Esophagus muscularis mucosa (tissue), 4 donors: ENCODE data around the gene ITPRIPL1. TPM values are rescaled to one million over a fixed set of nuclear protein-coding genes. Genes with fewer than 3 reads are reported as not detected.
A peak's percentile ranks its signal among the peaks of the same experiment; 100 is the strongest.

Experiments used
- DNase-seq: peaks from one replicate; pipeline ENCODE4 v3.0.0-alpha.2; 2017; ENCODE audit errors: extremely low spot score
- H3K27ac ChIP-seq, 4 donors: fragments of 200-600 bp; sonication (generic); replicated peaks in 1 of 4; 1 replicate in 3 of 4; 2 replicates in 1 of 4; pipeline ENCODE4 v1.5.1; 2016 to 2019; ENCODE audit warnings: mild to moderate bottlenecking in 1 of 4
- H3K27me3 ChIP-seq, 4 donors: fragments of 200-600 bp; sonication (generic); one replicate each; pipeline versions ENCODE4 v1.5.1 to v1.6.0; 2016 to 2019
- H3K36me3 ChIP-seq, 4 donors: fragments of 200-600 bp; sonication (generic); one replicate each; pipeline ENCODE4 v1.5.1; 2016 to 2019
- H3K4me1 ChIP-seq, 4 donors: fragments of 200-600 bp; sonication (generic); one replicate each; pipeline ENCODE4 v1.5.1; 2016 to 2019
- H3K4me3 ChIP-seq, 4 donors: fragments of 200-600 bp; sonication (generic); 1 replicate in 2 of 4; 2 replicates in 2 of 4; pipeline ENCODE4 v1.5.1; 2016 to 2019; ENCODE audit warnings: mild to moderate bottlenecking in 4 of 4, moderate library complexity in 1 of 4
- H3K9me3 ChIP-seq, 4 donors: fragments of 200-600 bp; sonication (generic); 1 replicate in 3 of 4; 2 replicates in 1 of 4; pipeline ENCODE4 v1.5.1; 2016 to 2019
- CTCF ChIP-seq, 3 experiments: fragments of 200-600 bp in 2 of 3; fragments of 450-650 bp in 1 of 3; sonication (generic) in 2 of 3; IDR thresholded peaks; one replicate each; pipeline ENCODE4 v1.5.1; 2017 to 2019; ENCODE audit warnings: antibody characterized with exemption in 3 of 3, mild to moderate bottlenecking in 2 of 3, moderate library complexity in 1 of 3
- EP300 ChIP-seq: sonication (generic); formaldehyde crosslinking; IDR thresholded peaks from one replicate; pipeline ENCODE4 v1.6.1; 2017; ENCODE audit warnings: antibody characterized with exemption
- POLR2A ChIP-seq: fragments of 450-650 bp; IDR thresholded peaks from one replicate; pipeline ENCODE4 v1.6.1; 2017; ENCODE audit warnings: antibody characterized with exemption, moderate library complexity, mild to moderate bottlenecking, low read depth
- POLR2AphosphoS5 ChIP-seq, 2 donors: sonication (generic); formaldehyde crosslinking; IDR thresholded peaks; one replicate each; pipeline ENCODE4 v1.6.1; 2017; ENCODE audit warnings: antibody characterized with exemption in 2 of 2
- WGBS: methylation state at CpG from one replicate; pipeline ENCODE4 v1.1.5; 2018; 5-methylcytosine and 5-hydroxymethylcytosine counted together
- intact Hi-C: fragments of 100-400 bp; cut with DNase I; formaldehyde crosslinking; loops from one replicate; pipeline ENCODE4 v1.15.1; 2023
- total RNA-seq, 4 donors: library from RNA; depleted of rRNA; stranded (reverse); fragments of >200 nt; gene quantifications; one replicate each; pipeline versions ENCODE4 v1.1.0 to v1.2.1, GENCODE V29; 2016

Gene ITPRIPL1
- total RNA-seq, 4 donors from 2014 or later, result 0.42 to 1.4 (median 0.93) TPM

GRCh38 chr2:96316999-96317398 is 8.1 kb upstream of the ITPRIPL1 start:
- Histone ChIP-seq H3K27ac (no peak overlapping the region), H3K4me1 (peaks cover 12 to 14% (median 13%) of the 10 kb centered on the region in 4 donors), H3K36me3 (no peaks in the 10 kb centered on the region), H3K4me3 (no peak overlapping the region), H3K9me3 (no peaks in the 10 kb centered on the region), H3K27me3 (peaks cover 0 to 51% (median 3%) of the 10 kb centered on the region in 4 donors)
- intact Hi-C loops, result no loop called here
- no peak for TF ChIP-seq POLR2AphosphoS5 (IDR thresholded peaks at IDR 0.05)
- TF ChIP-seq CTCF (IDR thresholded peaks at IDR 0.05), result no peak
- TF ChIP-seq EP300, result no peak
- no peak for TF ChIP-seq POLR2A
- no peak for DNase-seq

- Histone ChIP-seq H3K4me1 (peaks cover 12 to 18% (median 18%) of the 10 kb centered on the region in 4 donors), H3K27ac (no peak overlapping the region), H3K36me3 (no peaks in the 10 kb centered on the region), H3K27me3 (peaks cover 0 to 57% (median 3%) of the 10 kb centered on the region in 4 donors), H3K9me3 (no peaks in the 10 kb centered on the region), H3K4me3 (no peak overlapping the region)
- WGBS, result 96% methylated on average over 4 of the region's 4 CpGs
- intact Hi-C loops, result no loop called here
- TF ChIP-seq CTCF (IDR thresholded peaks at IDR 0.05) (no peak), EP300 (no peak), POLR2AphosphoS5 (IDR thresholded peaks at IDR 0.05) (no peak), POLR2A (no peak)
- no peak for DNase-seq
Measured at GRCh38 chr2:96317584-96317997, 7.5 kb upstream of the ITPRIPL1 start.

GRCh38 chr2:96318723-96319122 is 6.4 kb upstream of the ITPRIPL1 start:
- Histone ChIP-seq H3K4me3 (no peak overlapping the region), H3K27ac (no peak overlapping the region), H3K4me1 (peaks cover 12 to 18% (median 18%) of the 10 kb centered on the region in 4 donors), H3K27me3 (peaks cover 0 to 68% (median 9%) of the 10 kb centered on the region in 4 donors), H3K36me3 (no peaks in the 10 kb centered on the region), H3K9me3 (no peaks in the 10 kb centered on the region)
- WGBS, result 93% methylated on average over 4 of the region's 4 CpGs
- DNase-seq, result no peak
- intact Hi-C loops, result no loop called here
- TF ChIP-seq CTCF (IDR thresholded peaks at IDR 0.05) (no peak), POLR2A (no peak)

- Histone ChIP-seq H3K4me3 (no peak overlapping the region), H3K9me3 (no peaks in the 10 kb centered on the region), H3K27me3 (peaks cover 0 to 75% (median 9%) of the 10 kb centered on the region in 4 donors), H3K4me1 (peaks cover 12 to 18% (median 18%) of the 10 kb centered on the region in 4 donors), H3K27ac (no peak overlapping the region), H3K36me3 (no peaks in the 10 kb centered on the region)
- intact Hi-C loops, result no loop called here
- 93% methylated on average over 1 of the region's 1 CpG for WGBS
- DNase-seq, result no peak
- TF ChIP-seq CTCF (IDR thresholded peaks at IDR 0.05) (no peak), EP300 (no peak), POLR2A (no peak), POLR2AphosphoS5 (IDR thresholded peaks at IDR 0.05) (no peak)
Measured at GRCh38 chr2:96319396-96319795, 5.7 kb upstream of the ITPRIPL1 start.

GRCh38 chr2:96320326-96320725 is 4.8 kb upstream of the ITPRIPL1 start:
- no peak for DNase-seq
- intact Hi-C loops, result no loop called here
- Histone ChIP-seq H3K36me3 (no peaks in the 10 kb centered on the region), H3K9me3 (no peaks in the 10 kb centered on the region), H3K27ac (no peak overlapping the region), H3K4me1 (peaks cover 20 to 27% (median 25%) of the 10 kb centered on the region in 4 donors), H3K4me3 (peak overlapping the region in 1 of 4 donors; percentile 65), H3K27me3 (peaks cover 3 to 84% (median 15%) of the 10 kb centered on the region in 4 donors)
- TF ChIP-seq POLR2AphosphoS5 (IDR thresholded peaks at IDR 0.05) (no peak), EP300 (no peak), POLR2A (no peak), CTCF (IDR thresholded peaks at IDR 0.05) (no peak)
- 81% methylated on average over 3 of the region's 3 CpGs for WGBS
